Hypothalamus (tissue), 51 donors: ENCODE results near the gene CASKIN1.
"Not testable (repeated sequence)": the region's sequence is repeated elsewhere in the genome, so short reads cannot be mapped to it uniquely, and the experiment has no call there.

Experiments
- DNase-seq, 51 donors: peaks; one replicate each; lab custom pipeline; 2025; lab: John Stamatoyannopoulos, UW

Gene CASKIN1, protein sequence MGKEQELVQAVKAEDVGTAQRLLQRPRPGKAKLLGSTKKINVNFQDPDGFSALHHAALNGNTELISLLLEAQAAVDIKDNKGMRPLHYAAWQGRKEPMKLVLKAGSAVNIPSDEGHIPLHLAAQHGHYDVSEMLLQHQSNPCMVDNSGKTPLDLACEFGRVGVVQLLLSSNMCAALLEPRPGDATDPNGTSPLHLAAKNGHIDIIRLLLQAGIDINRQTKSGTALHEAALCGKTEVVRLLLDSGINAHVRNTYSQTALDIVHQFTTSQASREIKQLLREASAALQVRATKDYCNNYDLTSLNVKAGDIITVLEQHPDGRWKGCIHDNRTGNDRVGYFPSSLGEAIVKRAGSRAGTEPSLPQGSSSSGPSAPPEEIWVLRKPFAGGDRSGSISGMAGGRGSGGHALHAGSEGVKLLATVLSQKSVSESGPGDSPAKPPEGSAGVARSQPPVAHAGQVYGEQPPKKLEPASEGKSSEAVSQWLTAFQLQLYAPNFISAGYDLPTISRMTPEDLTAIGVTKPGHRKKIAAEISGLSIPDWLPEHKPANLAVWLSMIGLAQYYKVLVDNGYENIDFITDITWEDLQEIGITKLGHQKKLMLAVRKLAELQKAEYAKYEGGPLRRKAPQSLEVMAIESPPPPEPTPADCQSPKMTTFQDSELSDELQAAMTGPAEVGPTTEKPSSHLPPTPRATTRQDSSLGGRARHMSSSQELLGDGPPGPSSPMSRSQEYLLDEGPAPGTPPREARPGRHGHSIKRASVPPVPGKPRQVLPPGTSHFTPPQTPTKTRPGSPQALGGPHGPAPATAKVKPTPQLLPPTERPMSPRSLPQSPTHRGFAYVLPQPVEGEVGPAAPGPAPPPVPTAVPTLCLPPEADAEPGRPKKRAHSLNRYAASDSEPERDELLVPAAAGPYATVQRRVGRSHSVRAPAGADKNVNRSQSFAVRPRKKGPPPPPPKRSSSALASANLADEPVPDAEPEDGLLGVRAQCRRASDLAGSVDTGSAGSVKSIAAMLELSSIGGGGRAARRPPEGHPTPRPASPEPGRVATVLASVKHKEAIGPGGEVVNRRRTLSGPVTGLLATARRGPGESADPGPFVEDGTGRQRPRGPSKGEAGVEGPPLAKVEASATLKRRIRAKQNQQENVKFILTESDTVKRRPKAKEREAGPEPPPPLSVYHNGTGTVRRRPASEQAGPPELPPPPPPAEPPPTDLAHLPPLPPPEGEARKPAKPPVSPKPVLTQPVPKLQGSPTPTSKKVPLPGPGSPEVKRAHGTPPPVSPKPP (N-terminal part only)

DNA sequence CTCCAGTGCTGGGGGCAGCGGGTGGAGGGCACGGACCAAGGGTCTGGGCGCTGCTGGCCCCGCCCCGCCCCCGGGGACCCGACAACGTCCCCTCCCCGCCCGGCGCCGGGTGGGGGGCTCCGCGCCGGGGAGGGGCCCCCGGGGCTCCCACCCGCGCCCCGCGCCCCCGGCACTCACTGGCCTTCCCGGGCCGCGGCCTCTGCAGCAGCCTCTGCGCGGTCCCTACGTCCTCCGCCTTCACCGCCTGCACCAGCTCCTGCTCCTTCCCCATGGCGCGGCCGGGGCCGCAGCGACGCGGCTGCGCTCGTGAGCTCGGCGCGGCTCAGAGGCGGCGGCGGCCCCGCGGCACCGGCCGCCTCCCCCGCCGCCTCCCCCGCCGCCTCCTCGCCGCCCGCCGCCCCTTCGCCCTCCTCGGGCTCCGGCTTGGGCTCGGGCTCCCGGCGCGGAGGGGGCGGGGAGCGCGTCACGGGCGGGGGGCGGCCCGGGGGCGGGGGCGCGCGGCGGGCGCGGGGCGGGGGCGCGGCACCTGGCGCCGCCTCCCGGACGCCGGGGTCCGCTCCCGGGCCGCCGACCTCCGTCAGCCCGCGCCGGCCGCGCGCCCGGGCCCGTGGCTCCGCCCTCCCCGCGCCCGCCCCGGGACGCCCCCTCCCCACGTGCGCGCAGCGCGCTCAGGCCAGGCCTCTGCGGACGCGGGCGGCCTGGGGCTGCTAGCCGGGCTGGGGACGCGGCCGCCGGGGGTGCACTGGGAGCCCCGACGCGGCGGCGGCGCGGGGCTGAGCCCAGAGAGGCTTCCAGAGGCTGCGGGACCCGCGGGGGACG, at the start of gene CASKIN1:
TSS of gene CASKIN1 (minus strand) at position 444 of the 819 bp plus-strand sequence. CDS start at position 271, 173 bp downstream.
- DNase-seq, result peak in 7 of 51 donors; percentile 10 to 56 (median 30)

DNA sequence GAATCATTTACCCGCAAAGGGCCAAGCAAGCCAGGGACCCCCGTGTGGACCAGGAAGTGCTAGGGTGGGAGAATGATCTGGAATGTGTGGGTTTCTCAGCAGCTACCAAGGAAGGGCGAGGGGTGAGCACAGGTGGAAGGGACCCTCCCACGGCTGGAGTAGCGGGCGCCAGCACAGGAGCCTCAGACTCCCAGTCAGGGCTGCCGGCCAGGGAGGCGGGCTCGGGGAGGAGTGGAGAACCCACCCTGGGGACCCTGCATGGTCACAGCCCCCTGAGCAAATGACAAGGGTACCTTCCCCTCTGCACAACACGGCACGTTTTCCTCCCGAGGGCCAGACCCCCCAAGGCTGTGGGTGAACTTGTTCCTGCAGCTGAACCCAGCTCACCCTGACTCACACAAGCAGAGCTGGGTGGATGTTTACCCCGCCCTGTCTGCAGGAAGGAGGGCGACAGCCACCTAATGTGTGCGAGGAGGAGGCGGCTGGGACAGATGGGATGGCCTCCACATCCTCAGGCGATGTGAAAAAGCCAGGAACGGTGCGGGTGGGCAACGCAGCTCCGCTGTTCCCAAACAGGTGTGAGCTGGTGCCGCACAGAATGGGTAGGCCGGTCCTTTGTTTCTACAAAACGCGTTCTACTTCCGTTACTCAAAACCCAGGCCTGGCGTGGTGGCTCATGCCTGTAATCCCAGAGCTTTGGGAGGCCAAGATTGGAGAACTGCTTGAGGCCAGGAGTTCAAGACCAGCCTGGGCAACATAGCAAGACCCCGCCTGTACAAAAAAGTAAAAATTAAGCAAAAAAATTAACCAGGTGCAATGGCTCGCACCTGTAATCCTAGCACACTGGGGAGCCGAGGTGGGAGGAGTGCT, 48.8 kb upstream of the CASKIN1 start:
- no peak for DNase-seq

DNA sequence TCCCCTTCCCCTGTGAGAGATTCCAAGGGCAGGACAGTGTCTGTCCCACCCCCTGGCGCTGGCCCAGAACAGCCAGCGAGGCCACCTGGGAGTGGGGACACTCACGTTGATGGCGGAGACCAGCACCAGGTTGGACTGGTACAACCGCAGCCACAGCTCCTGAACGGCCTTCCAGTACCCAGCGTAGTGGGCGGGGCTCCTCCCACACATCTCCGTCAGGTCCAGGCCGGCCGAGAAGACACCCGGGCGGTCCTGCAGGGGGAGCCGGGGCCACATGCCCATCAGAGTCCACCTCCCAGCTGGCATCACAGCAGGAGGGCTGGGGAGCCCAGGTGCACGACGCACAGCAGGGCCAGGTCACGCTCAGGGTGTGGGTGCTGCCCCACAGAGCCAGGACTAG, 47.9 kb upstream of the CASKIN1 start:
- DNase-seq, result no peak

DNA sequence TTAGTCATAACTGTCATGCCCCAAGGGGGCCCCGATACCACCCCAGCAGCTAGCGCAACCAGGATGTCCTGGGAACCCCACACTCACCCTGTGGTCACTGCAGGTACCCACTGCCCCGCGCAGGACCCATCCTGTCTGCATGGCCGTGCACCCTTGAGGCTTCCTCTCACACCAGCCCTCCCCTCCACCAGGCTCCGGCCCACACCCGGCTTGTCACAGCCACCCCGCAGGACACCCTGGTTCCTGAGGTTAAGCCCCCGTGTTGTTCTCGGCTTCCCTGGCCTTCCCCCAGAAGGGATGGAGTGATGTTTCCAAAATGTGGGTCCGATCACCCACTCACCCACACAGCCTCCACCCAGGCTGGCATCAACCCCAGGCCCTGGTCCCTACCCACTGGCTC, 47.4 kb upstream of the CASKIN1 start:
- DNase-seq, result no peak

DNA sequence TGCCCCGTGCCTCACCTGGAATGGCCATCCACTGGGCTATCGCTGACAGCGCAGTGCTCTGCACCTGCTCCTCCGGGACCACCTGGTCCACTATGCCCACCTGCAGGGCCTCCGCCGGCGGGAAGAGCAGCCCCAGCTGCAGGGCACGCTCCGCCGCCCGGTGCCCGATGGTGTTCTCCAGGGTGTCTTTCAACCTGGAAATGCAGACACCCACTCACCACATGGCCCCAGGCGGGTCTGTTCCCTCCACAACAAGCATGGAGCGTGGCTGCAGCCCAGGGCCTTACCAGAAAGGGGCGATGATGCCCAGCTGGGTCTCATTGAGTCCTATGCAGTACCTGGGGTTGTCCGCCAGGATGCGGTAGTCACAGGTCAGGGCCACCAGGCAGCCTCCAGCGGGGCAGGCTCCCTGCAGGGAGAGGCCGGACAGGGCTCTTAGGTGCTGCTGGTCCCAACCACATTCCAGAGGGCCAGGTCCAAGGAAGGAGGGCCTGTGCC, 46.7 kb upstream of the CASKIN1 start:
- DNase-seq, result no peak

DNA sequence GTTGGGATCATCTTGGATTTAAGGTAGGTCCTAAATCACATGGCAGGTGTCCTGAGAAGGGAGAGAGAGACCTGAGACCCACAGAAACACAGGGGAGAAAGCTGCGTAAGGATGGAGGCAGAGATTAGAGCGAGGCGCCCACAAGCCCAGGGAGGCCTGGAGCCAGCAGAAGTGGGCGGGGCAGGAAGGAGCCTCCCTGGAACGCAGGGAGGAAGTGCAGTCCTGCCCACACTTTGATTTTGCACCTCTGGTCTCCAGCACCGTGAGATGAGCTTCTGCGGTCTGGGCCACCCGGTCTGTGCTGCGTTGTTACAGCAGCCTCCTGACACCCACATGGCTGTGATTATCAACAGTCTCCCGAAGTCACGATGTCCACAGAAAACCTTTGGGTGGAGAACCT, 46.2 kb upstream of the CASKIN1 start:
- peak in 1 of 51 donors; percentile 33 for DNase-seq

DNA sequence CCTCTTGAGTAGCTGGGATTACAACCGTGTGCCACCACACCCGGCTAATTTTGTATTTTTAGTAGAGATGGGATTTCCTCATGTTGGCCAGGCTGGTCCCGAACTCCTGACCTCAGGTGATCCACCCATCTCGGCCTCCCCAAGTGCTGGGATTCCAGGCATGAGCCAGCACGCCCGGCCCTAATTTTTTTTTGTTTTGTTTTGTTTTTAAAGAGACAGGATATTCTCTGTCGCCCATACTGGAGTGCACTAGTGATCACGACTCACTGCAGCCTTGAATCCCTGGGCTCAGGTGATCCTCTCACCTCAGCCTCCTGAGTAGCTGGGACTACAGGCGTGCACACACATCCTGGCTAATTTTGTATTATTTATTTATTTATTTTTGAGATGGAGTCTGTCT, 43.9 kb upstream of the CASKIN1 start:
- not testable (repeated sequence) for DNase-seq

DNA sequence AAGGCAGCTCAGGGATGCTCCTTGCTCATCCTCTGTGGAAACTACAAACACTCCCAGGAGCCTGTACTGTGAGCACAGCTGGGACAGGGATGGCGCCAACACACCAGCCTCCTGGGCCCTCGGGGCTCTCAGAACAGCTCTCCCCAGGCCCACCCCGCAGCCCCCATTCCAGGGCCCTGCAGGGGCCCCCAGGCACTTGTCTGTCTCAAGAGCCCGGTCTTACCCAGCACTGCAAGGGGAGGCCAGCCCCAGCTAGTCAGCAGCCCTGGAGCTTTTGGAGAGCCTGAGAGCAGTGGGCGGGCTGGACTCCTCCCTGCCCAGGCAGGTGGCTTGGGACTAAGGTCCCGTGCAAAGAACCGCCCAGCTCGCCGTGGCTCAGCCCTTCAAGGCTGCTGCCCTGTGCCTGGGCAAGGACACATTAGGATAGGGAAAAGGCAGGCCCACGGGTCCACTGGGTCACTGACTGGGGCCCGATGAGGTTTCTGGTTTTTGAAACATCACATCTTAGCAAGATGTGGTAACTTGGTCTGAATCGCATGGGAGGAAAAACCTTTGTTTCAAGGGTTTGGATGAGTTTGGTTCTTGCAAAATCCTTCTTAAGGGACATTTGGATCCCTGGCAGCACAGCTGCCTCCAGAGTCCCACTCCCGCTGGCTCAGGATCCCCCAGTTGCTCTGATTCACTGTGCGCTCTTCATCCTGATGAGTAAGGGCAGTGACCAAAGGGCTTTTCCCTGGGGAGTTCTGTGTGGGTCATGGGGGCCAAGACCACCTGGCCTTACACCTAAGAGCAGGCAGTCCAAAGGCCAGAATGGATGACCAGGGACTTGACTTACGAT, 42.7 kb upstream of the CASKIN1 start:
- no peak for DNase-seq

DNA sequence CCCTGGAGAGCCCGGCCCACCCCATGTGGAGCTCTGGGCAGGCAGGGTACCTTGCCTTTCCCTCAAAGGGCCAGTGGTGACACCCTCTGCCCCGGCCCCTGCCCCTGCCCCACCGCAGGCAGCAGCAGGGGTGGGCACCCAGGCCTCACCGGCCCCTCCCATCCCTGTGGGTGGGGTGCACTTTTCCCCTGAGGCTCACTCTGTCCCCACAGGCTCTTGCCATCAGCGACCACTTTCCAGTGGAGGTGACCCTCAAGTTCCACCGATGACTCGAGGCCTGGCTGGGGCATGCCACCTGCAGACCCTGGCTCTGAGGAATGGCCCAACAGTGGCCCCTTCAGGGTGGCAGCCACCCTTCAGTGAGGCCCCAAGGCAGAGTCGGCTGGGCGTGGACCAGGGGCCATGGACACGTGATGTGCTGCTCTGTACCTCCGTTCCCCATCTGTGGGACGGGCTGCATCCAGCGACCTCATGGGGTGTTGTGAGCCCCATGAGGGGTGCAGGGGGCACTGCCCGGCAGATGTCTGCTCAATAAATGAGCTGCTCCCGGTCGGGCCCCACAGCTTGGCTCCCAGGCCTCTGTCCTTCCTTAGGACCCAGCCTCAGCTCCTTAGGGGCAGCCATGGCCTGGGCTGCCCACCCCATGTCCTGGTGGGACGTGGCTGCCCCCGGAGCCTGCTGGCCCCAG, 41.9 kb upstream of the CASKIN1 start:
- no peak for DNase-seq

DNA sequence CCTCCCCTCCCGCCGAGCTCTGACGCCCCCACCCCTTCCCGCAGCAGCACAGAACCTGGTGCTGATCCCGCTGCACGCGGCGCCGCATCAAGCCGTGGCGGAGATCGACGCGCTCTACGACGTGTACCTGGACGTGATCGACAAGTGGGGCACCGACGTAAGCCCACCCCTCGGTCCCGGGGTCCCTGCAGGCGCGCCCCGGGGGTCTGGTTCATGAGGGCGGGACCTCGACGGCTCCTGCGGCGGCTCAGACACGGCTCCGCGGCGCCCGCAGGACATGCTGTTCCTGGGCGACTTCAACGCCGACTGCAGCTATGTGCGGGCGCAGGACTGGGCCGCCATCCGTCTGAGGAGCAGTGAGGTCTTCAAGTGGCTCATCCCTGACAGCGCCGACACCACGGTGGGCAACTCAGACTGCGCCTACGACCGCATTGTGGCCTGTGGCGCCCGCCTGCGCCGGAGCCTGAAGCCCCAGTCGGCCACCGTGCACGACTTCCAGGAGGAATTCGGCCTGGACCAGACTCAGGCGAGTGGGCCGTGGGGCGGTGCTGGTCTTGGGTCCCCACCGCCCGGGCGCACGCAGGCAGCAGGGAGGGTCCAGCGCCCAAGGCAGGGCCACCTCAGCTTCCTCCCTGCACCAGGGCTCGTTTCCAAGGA, 41.2 kb upstream of the CASKIN1 start:
- no peak for DNase-seq

DNA sequence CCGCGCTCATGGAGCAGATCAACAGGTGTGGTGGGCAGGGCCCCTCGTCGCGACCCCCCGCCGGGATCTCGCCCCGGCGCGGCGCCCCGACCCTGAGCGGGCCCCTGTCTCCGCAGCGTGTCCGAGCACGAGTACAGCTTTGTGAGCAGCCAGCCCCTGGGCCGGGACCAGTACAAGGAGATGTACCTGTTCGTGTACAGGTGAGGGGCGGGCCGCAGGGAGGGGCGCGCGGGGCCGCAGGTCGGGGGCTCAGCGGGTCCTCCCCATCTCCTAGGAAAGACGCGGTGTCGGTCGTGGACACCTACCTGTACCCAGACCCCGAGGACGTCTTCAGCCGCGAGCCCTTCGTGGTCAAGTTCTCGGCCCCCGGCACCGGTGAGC, 40.7 kb upstream of the CASKIN1 start:
- no peak for DNase-seq

DNA sequence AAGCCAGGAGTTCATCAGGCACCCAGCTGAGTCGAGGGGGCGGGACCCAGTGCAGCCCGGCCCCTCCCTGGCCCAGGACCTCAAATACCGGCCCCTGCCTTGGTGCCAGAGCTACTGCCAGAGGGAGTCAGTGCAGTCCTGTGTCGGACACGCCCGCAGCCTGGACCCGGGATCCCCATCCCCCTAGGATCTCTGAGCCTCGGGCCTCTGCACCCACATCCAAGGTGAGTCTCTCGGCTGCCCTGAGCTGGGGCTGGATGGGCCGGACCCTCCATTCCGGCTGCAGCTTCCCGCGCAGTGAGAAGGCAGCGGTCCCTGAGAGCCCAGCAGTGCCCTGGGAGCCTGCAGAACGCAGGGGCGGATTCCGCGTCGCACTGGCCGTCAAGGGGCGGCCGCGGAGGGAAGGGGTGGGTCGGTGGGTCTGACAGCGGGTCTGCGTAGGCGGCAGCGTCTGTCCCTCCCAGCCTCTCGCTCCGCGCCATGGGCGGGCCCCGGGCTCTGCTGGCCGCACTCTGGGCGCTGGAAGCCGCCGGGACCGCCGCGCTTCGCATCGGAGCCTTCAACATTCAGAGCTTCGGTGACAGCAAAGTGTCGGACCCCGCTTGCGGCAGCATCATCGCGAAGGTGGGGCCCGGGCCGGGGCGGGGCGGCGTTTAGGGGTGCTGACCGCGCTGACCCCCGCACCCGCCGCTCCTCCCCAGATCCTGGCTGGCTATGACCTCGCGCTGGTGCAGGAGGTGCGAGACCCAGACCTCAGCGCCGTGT, 40.1 kb upstream of the CASKIN1 start, which contains the start of gene DNASE1L2:
TSS of gene DNASE1L2 (plus strand) at position 108 of the 765 bp plus-strand sequence. CDS start at position 481, 373 bp downstream.
- no peak for DNase-seq

DNA sequence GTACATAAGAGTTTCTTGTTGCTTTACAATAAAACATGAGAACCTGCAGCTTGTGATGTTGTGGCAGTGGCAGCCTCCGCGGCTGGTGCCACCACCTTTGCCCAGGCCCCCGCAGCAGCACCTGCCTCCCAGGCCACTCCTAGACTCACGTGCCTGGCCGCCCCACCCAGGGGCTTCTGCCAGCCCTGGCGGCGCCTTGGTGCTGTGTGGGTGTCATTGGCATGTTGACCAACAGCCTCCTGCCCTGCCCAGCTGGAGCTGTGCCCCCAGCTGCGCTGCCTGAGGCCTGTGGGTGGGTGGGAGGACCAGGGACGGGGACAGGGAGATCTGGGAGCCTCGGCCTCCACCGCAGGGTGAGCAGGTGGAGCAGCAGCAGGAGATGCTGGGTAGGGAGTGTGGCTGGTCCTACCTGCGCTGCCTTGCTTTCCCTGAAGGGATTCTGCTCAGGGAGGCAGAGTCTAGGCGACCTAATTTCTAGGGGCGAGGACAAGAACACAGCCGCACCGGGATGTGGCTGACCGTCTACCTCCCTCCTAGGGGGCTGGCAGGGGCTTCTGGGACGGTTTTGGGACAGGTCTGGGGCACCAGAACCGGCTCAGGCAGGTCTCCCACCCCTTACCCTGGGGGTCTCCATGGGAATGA, 39.4 kb upstream of the CASKIN1 start:
- no peak for DNase-seq

DNA sequence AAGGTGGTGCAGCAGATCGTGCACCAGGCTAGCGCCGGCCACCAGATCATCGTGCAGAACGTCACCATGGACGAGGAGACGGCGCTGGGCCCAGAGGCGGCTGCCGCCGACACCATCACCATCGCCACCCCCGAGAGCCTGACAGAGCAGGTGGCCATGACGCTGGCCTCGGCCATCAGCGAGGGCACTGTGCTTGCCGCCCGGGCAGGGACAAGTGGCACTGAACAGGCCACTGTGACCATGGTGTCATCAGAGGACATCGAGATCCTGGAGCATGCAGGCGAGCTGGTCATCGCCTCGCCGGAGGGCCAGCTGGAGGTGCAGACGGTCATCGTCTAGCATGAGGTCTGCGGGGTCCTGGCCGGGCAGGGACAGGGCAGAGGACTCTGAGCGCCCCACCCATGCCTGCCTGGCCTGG, 38.8 kb upstream of the CASKIN1 start:
- no peak for DNase-seq

DNA sequence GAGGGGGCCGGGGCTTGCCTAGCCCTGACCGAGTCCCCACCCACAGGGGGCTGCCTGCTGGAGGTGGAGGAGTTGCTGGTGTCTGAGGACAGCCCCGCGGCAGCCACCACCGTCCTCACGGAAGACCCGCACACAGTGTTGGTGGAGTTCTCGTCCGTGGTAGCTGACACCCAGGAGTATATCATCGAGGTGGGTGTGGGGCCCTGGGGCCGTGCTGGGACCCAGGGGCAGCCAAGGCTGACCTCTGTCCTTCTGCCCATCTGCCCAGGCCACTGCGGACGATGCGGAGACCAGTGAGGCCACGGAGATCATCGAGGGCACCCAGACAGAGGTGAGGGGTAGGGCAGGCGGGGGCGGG, 38.4 kb upstream of the CASKIN1 start:
- no peak for DNase-seq
